ENCODE measurements around the gene CARS1. TPM values are rescaled to one million over a fixed set of nuclear protein-coding genes. Genes with fewer than 3 reads are reported as not detected.

The CARS1 gene
- polyA plus RNA-seq, 1 experiment = 175 TPM

- DNase-seq (ENCODE audit: low read depth) = no peak
- H3K27me3 ChIP-seq (ENCODE audit: control insufficient read depth, insufficient read depth, low read length) = no peaks in the 10 kb centered on the region
- CTCF ChIA-PET = no interaction called here
- H3K4me3 ChIP-seq (ENCODE audit: low read depth, low read length) = no peak overlapping the region
- POLR2A ChIA-PET = no interaction called here
- no peak for TF ChIP-seq CTCF (IDR thresholded peaks at IDR 0.05; ENCODE audit: insufficient read depth, low read depth, low read length)
- peaks cover 28% of the 10 kb centered on the region for H3K36me3 ChIP-seq (ENCODE audit: control insufficient read depth, insufficient read depth, low read length)
Measured at GRCh38 chr11:2964782-2965181, 92.4 kb downstream of the CARS1 start.

- Histone ChIP-seq H3K27me3 (ENCODE audit: control insufficient read depth, insufficient read depth, low read length) (no peaks in the 10 kb centered on the region), H3K36me3 (ENCODE audit: control insufficient read depth, insufficient read depth, low read length) (peaks cover 27% of the 10 kb centered on the region), H3K4me3 (ENCODE audit: low read depth, low read length) (no peak overlapping the region)
- TF ChIP-seq CTCF (IDR thresholded peaks at IDR 0.05; ENCODE audit: insufficient read depth, low read depth, low read length) = no peak
- ChIA-PET POLR2A (no interaction called here), CTCF (no interaction called here)
- DNase-seq (ENCODE audit: low read depth) = no peak
Measured at GRCh38 chr11:2963761-2964160, 93.5 kb downstream of the CARS1 start.

- no peak overlapping the region for H3K4me3 ChIP-seq (ENCODE audit: low read depth, low read length)
- TF ChIP-seq CTCF (IDR thresholded peaks at IDR 0.05; ENCODE audit: insufficient read depth, low read depth, low read length) = no peak
Measured at GRCh38 chr11:2963112-2963754, 94.0 kb downstream of the CARS1 start.

GRCh38 chr11:2961080-2961479 is 96.1 kb downstream of the CARS1 start:
- DNase-seq (ENCODE audit: low read depth) = no peak
- TF ChIP-seq CTCF (IDR thresholded peaks at IDR 0.05; ENCODE audit: insufficient read depth, low read depth, low read length) = no peak
- ChIA-PET CTCF (interaction anchor here (1.1 kb wide), 1 partner anchor 15 kb away, joined by 3 read pairs; no protein-coding TSS in a partner anchor), POLR2A (no interaction called here)
- Histone ChIP-seq H3K4me3 (ENCODE audit: low read depth, low read length) (no peak overlapping the region), H3K27me3 (ENCODE audit: control insufficient read depth, insufficient read depth, low read length) (no peaks in the 10 kb centered on the region), H3K36me3 (ENCODE audit: control insufficient read depth, insufficient read depth, low read length) (peaks cover 23% of the 10 kb centered on the region)

More at GRCh38 chr11:2963112-2963754, 94.0 kb downstream of the CARS1 start:
- no peak for DNase-seq (ENCODE audit: low read depth)
- ChIA-PET POLR2A (no interaction called here), CTCF (interaction anchor here (0.6 to 1.4 kb wide), 2 partner anchors 13 to 75 kb away, joined by 4 to 5 read pairs; no protein-coding TSS in a partner anchor)
- peaks cover 24% of the 10 kb centered on the region for H3K36me3 ChIP-seq (ENCODE audit: control insufficient read depth, insufficient read depth, low read length)
- H3K27me3 ChIP-seq (ENCODE audit: control insufficient read depth, insufficient read depth, low read length) = no peaks in the 10 kb centered on the region

GRCh38 chr11:2960139-2960538 is 97.1 kb downstream of the CARS1 start:
- Histone ChIP-seq H3K4me3 (ENCODE audit: low read depth, low read length) (no peak overlapping the region), H3K27me3 (ENCODE audit: control insufficient read depth, insufficient read depth, low read length) (no peaks in the 10 kb centered on the region), H3K36me3 (ENCODE audit: control insufficient read depth, insufficient read depth, low read length) (peaks cover 24% of the 10 kb centered on the region)
- no peak for TF ChIP-seq CTCF (IDR thresholded peaks at IDR 0.05; ENCODE audit: insufficient read depth, low read depth, low read length)
- ChIA-PET CTCF (no interaction called here), POLR2A (no interaction called here)
- no peak for DNase-seq (ENCODE audit: low read depth)

All from BJ (cell line).